ENCODE results near the gene CLEC2A.

- TF ChIP-seq, protein P1, sequence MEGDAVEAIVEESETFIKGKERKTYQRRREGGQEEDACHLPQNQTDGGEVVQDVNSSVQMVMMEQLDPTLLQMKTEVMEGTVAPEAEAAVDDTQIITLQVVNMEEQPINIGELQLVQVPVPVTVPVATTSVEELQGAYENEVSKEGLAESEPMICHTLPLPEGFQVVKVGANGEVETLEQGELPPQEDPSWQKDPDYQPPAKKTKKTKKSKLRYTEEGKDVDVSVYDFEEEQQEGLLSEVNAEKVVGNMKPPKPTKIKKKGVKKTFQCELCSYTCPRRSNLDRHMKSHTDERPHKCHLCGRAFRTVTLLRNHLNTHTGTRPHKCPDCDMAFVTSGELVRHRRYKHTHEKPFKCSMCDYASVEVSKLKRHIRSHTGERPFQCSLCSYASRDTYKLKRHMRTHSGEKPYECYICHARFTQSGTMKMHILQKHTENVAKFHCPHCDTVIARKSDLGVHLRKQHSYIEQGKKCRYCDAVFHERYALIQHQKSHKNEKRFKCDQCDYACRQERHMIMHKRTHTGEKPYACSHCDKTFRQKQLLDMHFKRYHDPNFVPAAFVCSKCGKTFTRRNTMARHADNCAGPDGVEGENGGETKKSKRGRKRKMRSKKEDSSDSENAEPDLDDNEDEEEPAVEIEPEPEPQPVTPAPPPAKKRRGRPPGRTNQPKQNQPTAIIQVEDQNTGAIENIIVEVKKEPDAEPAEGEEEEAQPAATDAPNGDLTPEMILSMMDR (IDR thresholded peaks at IDR 0.05): no peak
- TF ChIP-seq POLR2A (IDR thresholded peaks at IDR 0.05): no peak
- TF ChIP-seq POLR2AphosphoS5 (IDR thresholded peaks at IDR 0.05): no peak
These were observed 28.4 kb upstream of the CLEC2A start for GRCh38 chr12:9960590-9960989.
